NCI-H128 (cell line): ENCODE measurements around the gene MTNR1A.

Experiments used
- DNase-seq: peaks from one replicate; lab custom pipeline; 2025; ENCODE audit not compliant: unreplicated experiment; lab: John Stamatoyannopoulos, UW

MTNR1A gene

GRCh38 chr4:186494496-186494895 lies 60.9 kb downstream of the MTNR1A start:
- no peak for DNase-seq

- DNase-seq = no peak
Observed at GRCh38 chr4:186487726-186488125, 67.6 kb downstream of the MTNR1A start.

GRCh38 chr4:186486172-186486571 lies 69.2 kb downstream of the MTNR1A start:
- DNase-seq = no peak

- no peak for DNase-seq
Observed at GRCh38 chr4:186485561-186486062, 69.8 kb downstream of the MTNR1A start.

GRCh38 chr4:186485150-186485549 lies 70.2 kb downstream of the MTNR1A start:
- no peak for DNase-seq

- DNase-seq = no peak
Observed at GRCh38 chr4:186483656-186484055, 71.7 kb downstream of the MTNR1A start.
